ENCODE measurements around the gene LMO7.

LMO7 gene

GRCh38 chr13:75612354-75612753 lies 23.8 kb upstream of the LMO7 start:
- no peak for TF ChIP-seq CTCF (IDR thresholded peaks at IDR 0.05; ENCODE audit: low read length)
- no peak for TF ChIP-seq EZH2 (IDR thresholded peaks at IDR 0.05; ENCODE audit: borderline replicate concordance, low read length)
- H2AFZ ChIP-seq (ENCODE audit: low read length): no peak overlapping the region
- H3K4me3 ChIP-seq (ENCODE audit: low read depth, low read length, poor library complexity, severe bottlenecking): no peak overlapping the region

GRCh38 chr13:75617230-75617629 lies 18.9 kb upstream of the LMO7 start:
- TF ChIP-seq EZH2 (IDR thresholded peaks at IDR 0.05; ENCODE audit: borderline replicate concordance, low read length) (no peak), CTCF (IDR thresholded peaks at IDR 0.05; ENCODE audit: low read length) (no peak)
- Histone ChIP-seq H4K20me1 (ENCODE audit: insufficient read depth, low read length) (no peaks in the 10 kb centered on the region), H3F3A (ENCODE audit: insufficient read depth, low read length) (no peaks in the 10 kb centered on the region), H3K4me1 (ENCODE audit: insufficient read depth, low read length, severe bottlenecking) (no peaks in the 10 kb centered on the region), H3K9me2 (ENCODE audit: low read depth, low read length) (no peaks in the 10 kb centered on the region), H3K27ac (ENCODE audit: low read depth, low read length, poor library complexity, severe bottlenecking) (no peak overlapping the region), H3K9ac (ENCODE audit: low read length) (no peak overlapping the region), H3K9me3 (ENCODE audit: low read length) (no peaks in the 10 kb centered on the region), H3K4me3 (ENCODE audit: low read depth, low read length, poor library complexity, severe bottlenecking) (no peak overlapping the region), H3K36me3 (ENCODE audit: insufficient read depth, low read length) (peaks cover 6% of the 10 kb centered on the region; the same call in 1 of the 2 replicates), H3K79me2 (ENCODE audit: insufficient read depth, low read length) (no peaks in the 10 kb centered on the region), H2AFZ (ENCODE audit: low read length) (no peak overlapping the region), H3K4me2 (ENCODE audit: low read length) (no peak overlapping the region), H3K27me3 (ENCODE audit: insufficient read depth, low read length) (no peaks in the 10 kb centered on the region)

More at GRCh38 chr13:75612354-75612753, 23.8 kb upstream of the LMO7 start:
- H3K27me3 ChIP-seq (ENCODE audit: insufficient read depth, low read length): no peaks in the 10 kb centered on the region
- H3K4me2 ChIP-seq (ENCODE audit: low read length): no peak overlapping the region
- H3K79me2 ChIP-seq (ENCODE audit: insufficient read depth, low read length): no peaks in the 10 kb centered on the region
- H3F3A ChIP-seq (ENCODE audit: insufficient read depth, low read length): no peaks in the 10 kb centered on the region
- no peaks in the 10 kb centered on the region for H3K4me1 ChIP-seq (ENCODE audit: insufficient read depth, low read length, severe bottlenecking)
- H4K20me1 ChIP-seq (ENCODE audit: insufficient read depth, low read length): no peaks in the 10 kb centered on the region
- peaks cover 10% of the 10 kb centered on the region; the same call in 1 of the 2 replicates for H3K36me3 ChIP-seq (ENCODE audit: insufficient read depth, low read length)
- no peaks in the 10 kb centered on the region for H3K9me3 ChIP-seq (ENCODE audit: low read length)
- H3K27ac ChIP-seq (ENCODE audit: low read depth, low read length, poor library complexity, severe bottlenecking): no peak overlapping the region
- no peak overlapping the region for H3K9ac ChIP-seq (ENCODE audit: low read length)
- H3K9me2 ChIP-seq (ENCODE audit: low read depth, low read length): no peaks in the 10 kb centered on the region

- TF ChIP-seq EZH2 (IDR thresholded peaks at IDR 0.05; ENCODE audit: borderline replicate concordance, low read length) (no peak), CTCF (IDR thresholded peaks at IDR 0.05; ENCODE audit: low read length) (no peak)
- Histone ChIP-seq H3K79me2 (ENCODE audit: insufficient read depth, low read length) (no peaks in the 10 kb centered on the region), H2AFZ (ENCODE audit: low read length) (no peak overlapping the region), H3K9me3 (ENCODE audit: low read length) (no peaks in the 10 kb centered on the region), H3K4me2 (ENCODE audit: low read length) (no peak overlapping the region), H3F3A (ENCODE audit: insufficient read depth, low read length) (no peaks in the 10 kb centered on the region), H3K27ac (ENCODE audit: low read depth, low read length, poor library complexity, severe bottlenecking) (no peak overlapping the region), H3K4me1 (ENCODE audit: insufficient read depth, low read length, severe bottlenecking) (no peaks in the 10 kb centered on the region), H3K9ac (ENCODE audit: low read length) (no peak overlapping the region), H3K27me3 (ENCODE audit: insufficient read depth, low read length) (no peaks in the 10 kb centered on the region), H3K9me2 (ENCODE audit: low read depth, low read length) (no peaks in the 10 kb centered on the region), H3K36me3 (ENCODE audit: insufficient read depth, low read length) (peaks cover 6% of the 10 kb centered on the region; the same call in 1 of the 2 replicates), H4K20me1 (ENCODE audit: insufficient read depth, low read length) (no peaks in the 10 kb centered on the region), H3K4me3 (ENCODE audit: low read depth, low read length, poor library complexity, severe bottlenecking) (no peak overlapping the region)
These were observed 17.8 kb upstream of the LMO7 start for GRCh38 chr13:75618308-75618707.
